Measurements from ENCODE around the gene NEU2.

The NEU2 gene

DNA sequence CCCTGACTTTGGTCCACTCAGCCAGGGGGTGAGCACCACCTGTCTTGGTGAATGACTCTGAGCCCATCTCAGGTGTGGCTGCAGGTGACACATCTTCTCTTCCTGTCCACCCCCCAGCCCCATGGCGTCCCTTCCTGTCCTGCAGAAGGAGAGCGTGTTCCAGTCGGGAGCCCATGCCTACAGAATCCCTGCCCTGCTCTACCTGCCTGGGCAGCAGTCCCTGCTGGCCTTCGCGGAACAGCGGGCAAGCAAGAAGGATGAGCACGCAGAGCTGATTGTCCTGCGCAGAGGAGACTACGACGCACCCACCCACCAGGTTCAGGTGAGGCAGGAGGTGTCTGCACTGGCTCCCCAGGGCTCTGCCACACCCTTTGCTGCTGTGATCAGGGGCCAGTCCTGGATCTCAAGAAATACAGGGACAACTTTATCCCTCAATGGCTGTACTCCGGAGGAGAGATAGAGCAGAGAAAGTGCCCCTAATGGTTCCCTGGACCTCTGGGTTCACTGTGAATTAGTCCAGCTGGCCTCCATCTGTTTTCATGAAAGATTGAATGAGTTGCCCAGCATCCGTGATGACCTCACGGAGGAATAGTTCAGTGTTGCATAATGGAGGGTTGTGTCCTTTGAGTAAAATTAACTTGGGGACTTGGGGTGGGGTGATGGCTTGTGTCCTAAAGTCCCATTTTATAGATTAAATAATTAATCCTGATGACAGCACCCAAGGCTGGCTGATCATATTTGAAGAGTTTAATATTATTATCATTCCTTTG, at the start of gene NEU2:
Gene NEU2 (plus strand): TSS at position 122 of the 770 bp plus-strand sequence. CDS start 0 bp downstream, at position 122.
- TF ChIP-seq JUND (IDR thresholded peaks at IDR 0.05; ENCODE audit: low read depth): no peak
- DNase-seq (ENCODE audit: low read depth in 1 of 2, low spot score in 1 of 2): no peak
- in situ Hi-C loops (cut with HindIII; ENCODE audit: low pct_unique_long_range_greater_than_20kb, low sequenced_read_pairs): no loop called here

DNA sequence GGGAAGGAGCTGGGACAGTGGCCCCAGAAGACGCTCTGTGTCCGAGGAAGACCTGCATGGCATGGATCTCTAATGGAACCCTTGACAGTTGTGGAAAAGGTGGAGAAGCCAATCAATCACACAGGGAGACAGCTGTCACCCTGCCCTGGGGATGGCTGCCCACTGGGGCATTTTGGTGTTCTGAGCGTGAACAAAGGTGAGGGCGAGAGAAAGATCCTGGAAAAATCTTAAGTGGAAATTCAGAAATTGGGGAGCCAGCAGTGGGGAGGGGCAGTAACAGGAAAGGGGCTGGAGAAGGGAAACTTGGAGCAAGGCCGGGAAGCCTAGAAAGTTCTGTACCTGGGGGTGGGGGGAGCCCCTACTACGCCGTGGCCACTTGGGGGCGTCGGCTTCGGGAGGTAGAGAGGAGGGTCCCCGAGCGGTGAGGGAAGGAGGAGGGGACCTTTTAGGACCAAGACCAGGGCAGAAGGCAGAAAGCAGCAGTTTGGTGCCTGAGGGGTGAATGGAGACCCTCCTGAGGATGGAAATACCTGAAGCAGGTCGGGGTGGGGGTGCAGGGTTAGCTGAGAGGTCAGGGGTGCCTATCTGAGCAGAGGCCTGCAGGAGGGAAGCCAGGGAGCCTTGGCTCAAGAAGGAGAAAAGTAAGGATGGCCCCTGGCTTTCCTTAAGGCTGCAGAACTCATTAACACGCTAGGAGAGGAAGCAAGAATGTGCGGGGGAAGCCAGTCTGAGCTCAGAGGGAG, 49.4 kb upstream of the NEU2 start:
- in situ Hi-C loops (cut with HindIII; ENCODE audit: low pct_unique_long_range_greater_than_20kb, low sequenced_read_pairs): no loop called here
- TF ChIP-seq JUND (IDR thresholded peaks at IDR 0.05; ENCODE audit: low read depth): no peak
- DNase-seq (ENCODE audit: low read depth in 1 of 2, low spot score in 1 of 2): no peak

DNA sequence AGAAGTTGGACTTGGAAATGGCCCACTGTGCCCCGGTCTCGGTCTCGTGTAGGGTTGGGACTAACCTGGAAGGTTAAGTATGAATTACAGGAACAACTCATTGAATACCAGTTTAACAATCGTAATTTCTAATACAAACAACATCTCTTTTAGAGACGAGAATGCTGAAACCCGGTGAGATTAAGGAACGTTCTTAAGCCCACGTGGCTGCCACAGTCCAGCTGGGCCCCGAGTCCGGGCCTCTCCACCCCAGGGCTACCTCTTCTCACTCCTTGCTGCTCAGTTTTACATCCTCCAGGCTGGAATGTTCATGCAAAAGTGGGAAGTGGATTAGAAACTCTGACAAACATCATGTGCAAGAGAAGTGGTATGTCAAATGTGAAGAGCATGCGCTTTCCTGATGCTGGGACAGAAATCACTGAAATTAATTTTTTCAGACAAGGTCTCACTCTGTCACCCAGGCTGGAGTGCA, 48.8 kb upstream of the NEU2 start:
- no peak for DNase-seq (ENCODE audit: low read depth in 1 of 2, low spot score in 1 of 2)
- no peak for TF ChIP-seq JUND (IDR thresholded peaks at IDR 0.05; ENCODE audit: low read depth)
- in situ Hi-C loops (cut with HindIII; ENCODE audit: low pct_unique_long_range_greater_than_20kb, low sequenced_read_pairs): no loop called here

- no peak for DNase-seq (ENCODE audit: low read depth in 1 of 2, low spot score in 1 of 2)
- in situ Hi-C loops (cut with HindIII; ENCODE audit: low pct_unique_long_range_greater_than_20kb, low sequenced_read_pairs): no loop called here
- no peak for TF ChIP-seq JUND (IDR thresholded peaks at IDR 0.05; ENCODE audit: low read depth)
Measured at GRCh38 chr2:232984451-232985207, 47.8 kb upstream of the NEU2 start.

GRCh38 chr2:232986155-232986554, 46.3 kb upstream of the NEU2 start:
- in situ Hi-C loops (cut with HindIII; ENCODE audit: low pct_unique_long_range_greater_than_20kb, low sequenced_read_pairs): no loop called here
- no peak for DNase-seq (ENCODE audit: low read depth in 1 of 2, low spot score in 1 of 2)
- no peak for TF ChIP-seq JUND (IDR thresholded peaks at IDR 0.05; ENCODE audit: low read depth)

- TF ChIP-seq JUND (IDR thresholded peaks at IDR 0.05; ENCODE audit: low read depth): no peak
- DNase-seq (ENCODE audit: low read depth in 1 of 2, low spot score in 1 of 2): no peak
- in situ Hi-C loops (cut with HindIII; ENCODE audit: low pct_unique_long_range_greater_than_20kb, low sequenced_read_pairs): no loop called here
Measured at GRCh38 chr2:232993231-232993821, 39.1 kb upstream of the NEU2 start.

DNA sequence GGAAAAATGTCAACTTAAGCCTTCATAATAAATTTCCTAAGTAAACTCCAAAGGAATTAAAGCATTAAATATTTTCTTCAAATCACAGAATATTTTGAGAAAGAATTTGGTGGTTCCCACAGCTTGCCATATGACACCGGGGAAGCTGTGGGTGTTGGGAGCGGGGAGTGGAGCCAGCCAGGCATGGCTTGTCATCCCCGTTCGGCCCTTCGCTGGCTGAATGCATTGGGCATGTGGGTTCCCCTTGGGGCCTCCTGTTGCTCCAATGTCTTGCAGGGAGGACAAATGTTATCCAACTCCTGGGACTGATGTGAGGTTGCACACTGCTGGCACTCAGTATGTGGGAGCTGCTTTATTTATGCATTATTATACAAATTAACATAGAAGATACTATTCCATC, 38.0 kb upstream of the NEU2 start:
- DNase-seq (ENCODE audit: low read depth in 1 of 2, low spot score in 1 of 2): no peak
- in situ Hi-C loops (cut with HindIII; ENCODE audit: low pct_unique_long_range_greater_than_20kb, low sequenced_read_pairs): no loop called here
- no peak for TF ChIP-seq JUND (IDR thresholded peaks at IDR 0.05; ENCODE audit: low read depth)

DNA sequence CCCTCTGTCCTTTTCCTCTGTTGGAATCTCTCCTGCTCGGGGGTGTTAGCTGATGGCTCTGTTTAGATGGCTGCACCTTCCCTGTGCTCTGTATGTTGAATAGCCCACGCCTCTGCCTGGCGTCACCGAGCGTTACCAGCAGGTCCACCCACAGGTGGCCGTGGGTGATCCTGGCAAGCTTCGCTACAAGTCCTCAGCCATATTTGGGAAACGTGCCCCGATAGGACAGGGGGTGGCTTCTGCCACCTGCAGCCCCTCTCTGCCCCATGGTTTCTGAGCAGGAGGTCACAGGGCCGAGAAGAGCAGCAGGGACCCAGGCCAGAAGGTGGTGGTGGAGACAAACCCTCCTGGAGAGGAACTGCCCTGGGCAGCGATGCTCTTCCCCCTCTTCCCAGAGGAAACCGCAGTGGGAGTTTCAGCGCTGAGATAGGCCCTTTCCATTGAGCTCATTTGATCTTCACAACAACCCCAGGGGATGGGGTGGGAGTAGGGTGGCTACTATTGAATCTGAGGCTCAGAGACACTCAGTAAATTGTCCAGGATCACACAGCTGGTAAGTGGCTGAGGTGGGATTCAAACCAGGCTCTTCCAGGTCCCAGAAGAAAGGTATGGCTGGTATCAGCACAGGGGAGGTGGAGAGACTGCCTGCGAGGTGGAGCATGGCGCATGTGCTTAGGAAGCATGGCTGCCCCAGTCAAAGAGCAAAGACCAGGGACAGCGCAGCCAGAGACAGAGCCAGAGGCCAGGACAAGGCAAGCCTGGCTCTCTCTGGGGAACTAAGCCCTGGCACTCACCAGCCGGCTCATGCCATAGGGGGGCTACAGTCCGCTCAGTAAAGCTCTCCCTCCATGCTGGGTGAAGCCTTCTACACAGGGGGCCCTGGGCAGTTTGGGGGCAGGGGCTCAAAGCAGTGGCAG, 34.5 kb upstream of the NEU2 start:
- no peak for TF ChIP-seq JUND (IDR thresholded peaks at IDR 0.05; ENCODE audit: low read depth)
- no peak for DNase-seq (ENCODE audit: low read depth in 1 of 2, low spot score in 1 of 2)
- in situ Hi-C loops (cut with HindIII; ENCODE audit: low pct_unique_long_range_greater_than_20kb, low sequenced_read_pairs): no loop called here

DNA sequence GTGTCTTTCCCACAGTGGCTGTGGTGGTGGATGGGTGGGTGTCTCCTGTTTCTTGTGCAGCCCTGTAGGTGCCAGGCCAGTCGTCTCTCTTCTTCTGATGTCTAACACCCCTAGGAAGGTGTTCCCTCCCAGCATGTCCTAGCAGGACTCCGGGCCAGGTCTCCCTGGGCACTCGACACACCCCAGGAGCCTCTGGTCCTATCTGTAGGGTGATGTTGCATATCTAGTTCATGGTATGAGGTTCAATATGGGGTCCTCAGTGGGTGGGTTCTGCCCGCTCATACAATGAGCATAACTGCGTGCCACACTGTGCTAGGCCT, 33.8 kb upstream of the NEU2 start:
- no peak for DNase-seq (ENCODE audit: low read depth in 1 of 2, low spot score in 1 of 2)
- TF ChIP-seq JUND (IDR thresholded peaks at IDR 0.05; ENCODE audit: low read depth): no peak
- in situ Hi-C loops (cut with HindIII; ENCODE audit: low pct_unique_long_range_greater_than_20kb, low sequenced_read_pairs): no loop called here

GRCh38 chr2:232999354-232999753, 33.1 kb upstream of the NEU2 start:
- no peak for TF ChIP-seq JUND (IDR thresholded peaks at IDR 0.05; ENCODE audit: low read depth)
- no peak for DNase-seq (ENCODE audit: low read depth in 1 of 2, low spot score in 1 of 2)
- in situ Hi-C loops (cut with HindIII; ENCODE audit: low pct_unique_long_range_greater_than_20kb, low sequenced_read_pairs): no loop called here

- no peak for DNase-seq (ENCODE audit: low read depth in 1 of 2, low spot score in 1 of 2)
- in situ Hi-C loops (cut with HindIII; ENCODE audit: low pct_unique_long_range_greater_than_20kb, low sequenced_read_pairs): no loop called here
- no peak for TF ChIP-seq JUND (IDR thresholded peaks at IDR 0.05; ENCODE audit: low read depth)
Measured at GRCh38 chr2:233000886-233001750, 31.4 kb upstream of the NEU2 start.
